ENCODE measurements around the gene MYRF. TPM values are rescaled to one million over a fixed set of nuclear protein-coding genes. Genes with fewer than 3 reads are reported as not detected.

Gene MYRF
- total RNA-seq, 1 donor from 2014 or later, result 62.1 TPM

DNA sequence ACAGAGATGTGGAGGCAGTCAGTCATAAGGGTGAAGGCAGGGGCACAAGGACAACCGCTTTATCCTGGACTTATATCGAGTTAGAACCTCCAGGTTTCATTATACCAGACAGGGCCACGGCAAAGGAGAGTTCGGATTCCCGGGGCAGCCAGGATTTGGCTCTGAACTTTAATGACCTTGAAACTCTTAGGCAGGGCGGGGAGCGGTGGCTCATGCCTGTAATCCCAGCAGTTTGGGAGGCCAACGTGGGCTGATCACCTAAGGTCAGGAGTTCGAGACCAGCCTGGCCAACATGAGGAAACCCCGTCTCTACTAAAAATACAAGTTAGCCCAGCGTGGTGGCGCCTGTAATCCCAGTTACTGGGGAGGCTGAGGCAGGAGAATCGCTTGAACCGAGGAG, 1.1 kb upstream of the MYRF start:
- DNase-seq (ENCODE audit: extremely low spot score, unreplicated experiment), result no peak
- no peak overlapping the region for H3K27ac Mint-ChIP-seq
- peaks cover 18% of the 10 kb centered on the region for H3K27me3 Mint-ChIP-seq
- H3K36me3 Mint-ChIP-seq, result no peaks in the 10 kb centered on the region
- H3K4me1 Mint-ChIP-seq (ENCODE audit: unreplicated experiment), result peaks cover 16% of the 10 kb centered on the region
- TF ChIP-seq, protein P1, sequence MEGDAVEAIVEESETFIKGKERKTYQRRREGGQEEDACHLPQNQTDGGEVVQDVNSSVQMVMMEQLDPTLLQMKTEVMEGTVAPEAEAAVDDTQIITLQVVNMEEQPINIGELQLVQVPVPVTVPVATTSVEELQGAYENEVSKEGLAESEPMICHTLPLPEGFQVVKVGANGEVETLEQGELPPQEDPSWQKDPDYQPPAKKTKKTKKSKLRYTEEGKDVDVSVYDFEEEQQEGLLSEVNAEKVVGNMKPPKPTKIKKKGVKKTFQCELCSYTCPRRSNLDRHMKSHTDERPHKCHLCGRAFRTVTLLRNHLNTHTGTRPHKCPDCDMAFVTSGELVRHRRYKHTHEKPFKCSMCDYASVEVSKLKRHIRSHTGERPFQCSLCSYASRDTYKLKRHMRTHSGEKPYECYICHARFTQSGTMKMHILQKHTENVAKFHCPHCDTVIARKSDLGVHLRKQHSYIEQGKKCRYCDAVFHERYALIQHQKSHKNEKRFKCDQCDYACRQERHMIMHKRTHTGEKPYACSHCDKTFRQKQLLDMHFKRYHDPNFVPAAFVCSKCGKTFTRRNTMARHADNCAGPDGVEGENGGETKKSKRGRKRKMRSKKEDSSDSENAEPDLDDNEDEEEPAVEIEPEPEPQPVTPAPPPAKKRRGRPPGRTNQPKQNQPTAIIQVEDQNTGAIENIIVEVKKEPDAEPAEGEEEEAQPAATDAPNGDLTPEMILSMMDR (conservative IDR thresholded peaks at IDR 0.05), result no peak
- H3K4me3 Mint-ChIP-seq, result peak overlapping the region; percentile 76
- no peaks in the 10 kb centered on the region for H3K9me3 Mint-ChIP-seq

DNA sequence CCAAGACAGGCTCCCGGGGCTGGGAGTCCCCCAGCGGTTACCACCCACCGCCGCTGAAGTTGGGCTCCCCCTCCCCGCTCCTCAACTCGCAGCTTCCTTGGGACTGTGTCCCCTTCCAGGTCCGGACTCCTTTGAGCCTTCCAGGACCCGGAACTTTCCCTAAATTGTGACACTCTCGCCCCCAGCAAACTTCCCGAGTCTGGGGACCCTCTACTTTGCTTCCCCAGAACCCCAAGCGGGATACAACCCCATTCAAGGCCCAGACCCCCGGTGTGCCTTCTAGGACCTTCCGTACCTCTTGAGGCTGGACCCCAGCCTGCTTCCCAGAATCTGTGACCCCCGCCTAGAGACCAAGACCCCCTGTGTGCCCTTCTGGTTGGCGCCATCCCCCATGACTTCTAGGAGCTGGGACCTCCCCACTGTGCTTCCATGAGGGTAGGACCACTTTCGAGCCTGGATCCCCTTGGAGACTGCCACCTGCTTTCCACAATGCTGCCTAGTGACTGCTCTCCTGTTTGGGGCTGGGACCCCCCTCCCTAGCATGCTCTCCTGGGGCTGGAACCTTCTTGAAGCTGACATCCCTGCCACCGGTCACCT, 587 bp downstream of the MYRF start:
- Mint-ChIP-seq H3K4me1 (ENCODE audit: unreplicated experiment) (peaks cover 20% of the 10 kb centered on the region), H3K27ac (peak overlapping the region; percentile 41)

DNA sequence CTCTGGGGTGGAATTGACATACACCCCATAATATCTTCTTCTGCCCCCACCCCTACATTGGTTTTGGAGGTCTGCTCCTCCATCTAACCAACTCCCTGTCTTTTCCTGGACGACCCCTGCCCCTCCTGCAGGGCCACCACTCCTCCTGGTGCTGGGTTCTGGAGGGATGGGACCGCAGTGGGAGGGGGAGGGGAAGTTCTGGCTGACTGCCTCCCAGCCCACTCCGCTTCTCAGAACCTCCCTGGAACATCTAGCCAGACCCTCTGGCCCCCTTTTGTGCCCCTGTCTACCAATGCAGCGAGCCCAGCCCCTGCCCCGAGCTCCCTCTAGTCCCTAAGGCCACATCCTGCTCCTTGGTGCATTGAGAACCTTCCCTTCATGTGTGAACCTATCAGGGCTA, 1.2 kb downstream of the MYRF start:
- Mint-ChIP-seq H3K36me3 (no peaks in the 10 kb centered on the region), H3K4me3 (peak overlapping the region; percentile 88), H3K4me1 (ENCODE audit: unreplicated experiment) (peaks cover 20% of the 10 kb centered on the region), H3K27me3 (peaks cover 18% of the 10 kb centered on the region), H3K9me3 (no peaks in the 10 kb centered on the region), H3K27ac (peak overlapping the region; percentile 41)
- no peak for DNase-seq (ENCODE audit: extremely low spot score, unreplicated experiment)
- TF ChIP-seq, protein P1 (conservative IDR thresholded peaks at IDR 0.05), result no peak

More for the DNA sequence above, 587 bp downstream of the MYRF start:
- TF ChIP-seq, protein P1 (conservative IDR thresholded peaks at IDR 0.05), result no peak
- peaks cover 18% of the 10 kb centered on the region for H3K27me3 Mint-ChIP-seq
- H3K36me3 Mint-ChIP-seq, result no peaks in the 10 kb centered on the region
- no peak for DNase-seq (ENCODE audit: extremely low spot score, unreplicated experiment)
- H3K4me3 Mint-ChIP-seq, result peak overlapping the region; percentile 88
- no peaks in the 10 kb centered on the region for H3K9me3 Mint-ChIP-seq

DNA sequence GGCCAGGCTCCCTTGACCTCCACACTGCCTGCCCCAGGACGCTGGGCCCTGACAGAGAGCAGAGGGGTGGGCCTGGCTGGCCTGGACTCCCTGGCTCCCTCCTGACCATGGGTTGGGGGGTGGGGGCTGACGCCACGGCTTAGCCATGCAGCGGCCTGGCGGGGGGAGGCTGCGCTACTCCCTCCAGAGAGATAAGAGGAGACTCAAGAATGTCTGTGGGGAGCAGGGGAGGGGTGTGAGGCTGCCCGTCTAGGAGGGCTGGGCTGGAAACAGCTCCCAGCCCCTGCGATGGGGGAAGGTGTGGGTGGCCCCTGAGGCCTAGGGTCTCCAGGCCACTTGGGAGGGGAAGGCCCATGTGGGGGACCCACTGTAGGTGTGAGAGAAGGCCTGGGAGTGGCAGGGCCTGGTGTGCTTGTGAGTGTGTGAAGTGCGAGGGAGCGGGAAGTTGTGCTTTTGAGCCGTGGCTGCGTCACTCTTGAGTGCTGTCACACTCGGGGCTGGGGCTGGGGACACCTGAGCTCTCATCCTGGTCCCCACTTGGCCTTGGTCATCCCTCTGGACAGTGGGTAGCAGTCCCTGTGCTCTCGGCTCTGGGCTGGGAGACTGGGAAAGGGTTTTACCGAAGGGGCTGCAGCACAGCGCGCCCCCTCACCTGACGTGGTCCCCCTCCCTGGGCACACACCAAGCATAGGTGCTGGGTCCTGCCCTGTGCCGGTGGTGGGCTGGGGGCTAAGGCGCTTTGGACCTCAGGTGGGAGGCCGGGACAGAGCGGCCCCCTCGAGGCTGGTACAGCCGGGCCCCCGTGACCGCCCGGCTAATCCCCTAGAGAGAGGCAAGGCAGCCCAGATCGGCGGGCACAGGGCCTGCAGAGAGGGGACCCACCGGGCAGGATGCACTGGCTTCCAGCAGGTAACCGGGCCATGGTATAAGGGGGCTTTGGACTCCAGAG, 2.4 kb downstream of the MYRF start:
- Mint-ChIP-seq H3K4me1 (ENCODE audit: unreplicated experiment) (peaks cover 19% of the 10 kb centered on the region), H3K4me3 (peak overlapping the region; percentile 88), H3K27ac (peak overlapping the region; percentile 41), H3K27me3 (peaks cover 18% of the 10 kb centered on the region), H3K9me3 (no peaks in the 10 kb centered on the region), H3K36me3 (no peaks in the 10 kb centered on the region)
- TF ChIP-seq, protein P1 (conservative IDR thresholded peaks at IDR 0.05), result no peak
- no peak for DNase-seq (ENCODE audit: extremely low spot score, unreplicated experiment)

DNA sequence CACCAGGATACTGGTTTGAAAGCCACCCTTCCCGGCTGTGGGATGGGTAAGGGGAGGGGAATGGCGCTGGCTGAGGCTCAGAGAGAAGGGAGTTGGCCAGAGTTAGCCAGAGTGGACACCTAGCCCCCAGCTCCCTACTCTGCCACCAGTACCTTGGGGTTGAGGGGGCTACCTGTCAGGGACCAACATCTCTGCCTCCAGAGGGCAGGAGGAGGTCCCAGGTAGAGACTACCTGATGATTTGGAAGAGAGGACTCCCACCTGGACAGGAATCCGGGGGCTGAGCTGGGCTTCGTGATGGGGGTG, 3.7 kb downstream of the MYRF start:
- no peaks in the 10 kb centered on the region for H3K9me3 Mint-ChIP-seq

More for the DNA sequence above, 3.7 kb downstream of the MYRF start:
- H3K4me1 Mint-ChIP-seq (ENCODE audit: unreplicated experiment), result peaks cover 19% of the 10 kb centered on the region
- H3K36me3 Mint-ChIP-seq, result no peaks in the 10 kb centered on the region
- H3K27me3 Mint-ChIP-seq, result peaks cover 14% of the 10 kb centered on the region
- TF ChIP-seq, protein P1 (conservative IDR thresholded peaks at IDR 0.05), result no peak
- peak overlapping the region; percentile 59 for H3K4me3 Mint-ChIP-seq
- H3K27ac Mint-ChIP-seq, result peak overlapping the region; percentile 89
- no peak for DNase-seq (ENCODE audit: extremely low spot score, unreplicated experiment)

All from type B pancreatic cell (in vitro differentiated cells).